GM12864 (cell line): ENCODE measurements around the gene SECISBP2.

Source experiments
- DNase-seq: peaks from one replicate; pipeline ENCODE4 v3.0.0-alpha.2; 2011; ENCODE audit warnings: low read depth
- H3K4me3 ChIP-seq: 2 replicates; pipeline ENCODE4 v1.5.1; 2011; ENCODE audit warnings: mild to moderate bottlenecking, low read depth, low read length, control low read depth
- TF ChIP-seq, protein P1 (sequence below): IDR thresholded peaks from 2 replicates; pipeline ENCODE4 v1.5.1; 2011; ENCODE audit warnings: low read depth, mild to moderate bottlenecking, moderate library complexity, low read length, control low read depth, inconsistent platforms; ENCODE audit errors: missing control alignments

Gene SECISBP2

DNA sequence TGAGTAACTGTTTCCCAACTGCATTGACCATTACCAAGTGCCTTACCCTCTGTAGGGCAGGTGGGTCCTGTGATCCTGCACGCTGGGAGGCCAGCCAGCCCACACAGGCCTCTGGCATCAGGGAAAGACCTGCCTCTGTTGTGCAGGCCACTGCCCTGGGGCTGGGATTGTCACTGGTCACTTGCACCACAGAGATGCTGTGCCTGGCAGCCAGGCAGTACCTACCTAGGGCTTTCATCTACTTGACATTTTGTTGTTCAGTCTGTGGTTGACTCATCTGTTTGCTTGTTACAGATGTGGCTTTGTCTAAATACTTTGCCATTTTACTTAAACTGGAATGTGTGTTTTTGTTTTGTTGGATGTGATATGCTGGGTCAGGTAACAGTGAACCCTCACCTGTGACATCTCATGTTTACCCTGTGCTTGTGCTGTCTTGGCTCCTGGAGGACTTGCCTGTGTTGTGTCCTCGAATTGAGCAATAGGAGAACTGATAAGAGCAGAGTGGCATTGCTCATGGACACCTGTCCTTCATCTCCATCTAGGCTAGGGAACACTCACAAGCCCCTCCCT is 32.8 kb downstream of the SECISBP2 start:
- DNase-seq: no peak
- no peak overlapping the region for H3K4me3 ChIP-seq
- TF ChIP-seq, protein P1, sequence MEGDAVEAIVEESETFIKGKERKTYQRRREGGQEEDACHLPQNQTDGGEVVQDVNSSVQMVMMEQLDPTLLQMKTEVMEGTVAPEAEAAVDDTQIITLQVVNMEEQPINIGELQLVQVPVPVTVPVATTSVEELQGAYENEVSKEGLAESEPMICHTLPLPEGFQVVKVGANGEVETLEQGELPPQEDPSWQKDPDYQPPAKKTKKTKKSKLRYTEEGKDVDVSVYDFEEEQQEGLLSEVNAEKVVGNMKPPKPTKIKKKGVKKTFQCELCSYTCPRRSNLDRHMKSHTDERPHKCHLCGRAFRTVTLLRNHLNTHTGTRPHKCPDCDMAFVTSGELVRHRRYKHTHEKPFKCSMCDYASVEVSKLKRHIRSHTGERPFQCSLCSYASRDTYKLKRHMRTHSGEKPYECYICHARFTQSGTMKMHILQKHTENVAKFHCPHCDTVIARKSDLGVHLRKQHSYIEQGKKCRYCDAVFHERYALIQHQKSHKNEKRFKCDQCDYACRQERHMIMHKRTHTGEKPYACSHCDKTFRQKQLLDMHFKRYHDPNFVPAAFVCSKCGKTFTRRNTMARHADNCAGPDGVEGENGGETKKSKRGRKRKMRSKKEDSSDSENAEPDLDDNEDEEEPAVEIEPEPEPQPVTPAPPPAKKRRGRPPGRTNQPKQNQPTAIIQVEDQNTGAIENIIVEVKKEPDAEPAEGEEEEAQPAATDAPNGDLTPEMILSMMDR: no peak

DNA sequence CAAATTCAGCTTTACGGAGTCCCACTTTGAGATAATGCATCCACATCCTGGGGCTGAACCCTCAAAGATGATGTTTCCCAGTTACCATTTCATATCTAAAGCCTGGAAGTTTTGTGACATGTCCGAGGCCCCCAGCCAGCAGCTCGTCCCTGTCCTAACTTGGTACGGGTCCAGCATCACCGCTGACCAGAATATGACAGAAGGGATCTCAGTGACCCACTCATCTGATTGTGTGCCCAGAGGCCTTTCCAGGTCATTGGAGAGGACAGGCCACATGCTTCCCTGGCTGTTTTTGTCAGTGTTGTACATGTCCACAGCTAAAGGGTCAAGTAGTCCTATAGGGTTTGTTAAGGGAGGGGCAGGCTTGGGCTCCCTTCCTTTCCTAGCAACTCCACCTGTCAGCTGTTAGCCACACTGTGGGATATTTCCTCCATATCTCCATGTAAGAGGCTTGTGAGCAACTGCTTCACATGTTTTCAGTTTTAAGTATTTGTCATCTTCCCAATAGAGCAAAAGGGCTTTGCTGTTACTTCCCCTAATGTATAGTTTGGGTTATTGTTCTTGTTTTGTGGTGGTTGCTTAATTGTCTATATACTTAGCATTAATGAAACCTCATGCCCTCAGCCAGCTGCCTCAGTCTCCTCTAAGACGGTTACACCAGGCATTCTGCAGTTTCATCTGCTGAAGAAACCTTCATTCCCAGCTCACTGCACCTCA is 33.4 kb downstream of the SECISBP2 start:
- H3K4me3 ChIP-seq: no peak overlapping the region
- no peak for DNase-seq
- TF ChIP-seq, protein P1: no peak

- no peak for DNase-seq
- TF ChIP-seq, protein P1: no peak
- no peak overlapping the region for H3K4me3 ChIP-seq
Observed at GRCh38 chr9:89352451-89352850, 34.2 kb downstream of the SECISBP2 start.

DNA sequence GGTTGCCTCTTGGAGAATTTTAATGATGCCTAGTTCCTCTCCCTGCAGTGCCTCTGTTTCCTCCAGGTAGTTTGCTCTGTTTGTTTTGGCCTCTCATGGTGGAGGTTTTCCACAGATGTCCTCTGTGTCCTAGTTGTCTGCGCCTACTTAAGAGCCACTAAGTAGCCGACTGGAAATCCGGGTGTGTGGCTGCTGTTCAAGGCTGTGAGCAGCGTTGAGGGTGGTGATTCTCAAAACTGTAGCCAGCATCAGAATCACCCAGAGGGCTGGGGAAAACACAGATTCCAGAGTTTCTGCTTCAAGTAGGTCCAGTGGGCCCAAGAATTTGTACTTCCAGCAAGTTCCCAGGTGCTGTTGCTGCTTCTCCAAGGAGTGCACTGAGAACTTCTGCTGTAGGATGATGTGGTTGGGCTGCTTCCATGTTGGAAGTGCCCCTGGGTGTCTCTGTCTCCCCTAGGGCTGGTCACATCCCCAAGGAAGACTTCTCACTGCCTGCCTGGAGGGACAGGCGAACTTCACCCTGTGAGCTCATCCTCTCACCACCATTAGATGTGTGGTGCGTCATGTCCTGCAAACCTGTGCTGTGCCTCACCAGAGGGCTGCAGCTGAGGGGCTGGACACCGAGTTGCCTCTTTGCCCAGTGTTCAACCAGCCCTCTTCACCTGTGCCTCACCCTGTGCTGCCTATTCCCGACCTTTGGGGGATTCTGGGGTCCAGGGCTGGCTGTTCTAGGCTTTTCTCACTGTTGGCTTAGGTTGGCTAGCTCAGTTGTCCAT is 34.8 kb downstream of the SECISBP2 start:
- H3K4me3 ChIP-seq: no peak overlapping the region
- TF ChIP-seq, protein P1: no peak
- no peak for DNase-seq

GRCh38 chr9:89353989-89354388 is 35.7 kb downstream of the SECISBP2 start:
- DNase-seq: no peak
- TF ChIP-seq, protein P1: no peak
- H3K4me3 ChIP-seq: no peak overlapping the region

DNA sequence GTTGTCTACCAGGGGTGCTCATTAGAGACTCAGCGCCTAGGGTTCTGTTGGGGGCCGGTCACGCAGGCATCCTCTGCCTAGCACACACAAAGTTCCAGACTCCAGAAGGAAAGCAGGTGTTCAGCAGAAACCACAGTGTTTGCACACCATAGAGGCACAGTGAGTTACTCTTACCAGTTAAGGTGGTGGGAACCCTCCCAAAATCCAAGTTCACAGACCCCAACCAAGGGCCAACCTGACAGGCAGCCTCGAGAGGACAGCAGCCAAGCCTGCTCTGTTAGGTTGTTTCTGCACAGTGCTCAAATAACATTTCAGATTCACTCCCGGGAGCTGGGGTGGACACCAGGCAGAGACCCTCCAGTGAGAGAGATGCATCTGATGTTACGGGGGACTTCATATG is 36.2 kb downstream of the SECISBP2 start:
- H3K4me3 ChIP-seq: no peak overlapping the region
- TF ChIP-seq, protein P1: no peak
- no peak for DNase-seq
